Measurements from ENCODE around the gene SEC11A.
A peak's percentile ranks its signal among the peaks of the same experiment; 100 is the strongest.
"Not testable (repeated sequence)": the region's sequence is repeated elsewhere in the genome, so short reads cannot be mapped to it uniquely, and the experiment has no call there.

Gene SEC11A

DNA sequence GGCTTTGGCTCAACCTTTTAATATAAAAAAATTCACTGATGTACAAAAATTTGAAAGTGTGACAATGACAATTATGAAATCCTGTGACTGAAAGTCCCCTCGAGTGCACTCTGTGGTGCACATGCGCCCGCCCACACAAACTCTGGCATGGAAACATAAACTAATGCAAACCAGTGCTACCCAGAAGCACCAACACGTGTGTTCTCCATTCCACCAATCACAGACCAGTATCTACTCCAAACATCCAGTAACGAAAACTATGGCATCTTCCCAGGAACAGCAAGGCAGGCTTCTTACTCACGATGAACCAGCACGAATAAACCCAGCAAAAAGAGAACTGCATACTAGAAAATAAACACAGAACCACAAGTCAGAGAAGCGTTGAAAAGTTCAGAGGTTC is 46.2 kb downstream of the SEC11A start:
- DNase-seq = no peak

DNA sequence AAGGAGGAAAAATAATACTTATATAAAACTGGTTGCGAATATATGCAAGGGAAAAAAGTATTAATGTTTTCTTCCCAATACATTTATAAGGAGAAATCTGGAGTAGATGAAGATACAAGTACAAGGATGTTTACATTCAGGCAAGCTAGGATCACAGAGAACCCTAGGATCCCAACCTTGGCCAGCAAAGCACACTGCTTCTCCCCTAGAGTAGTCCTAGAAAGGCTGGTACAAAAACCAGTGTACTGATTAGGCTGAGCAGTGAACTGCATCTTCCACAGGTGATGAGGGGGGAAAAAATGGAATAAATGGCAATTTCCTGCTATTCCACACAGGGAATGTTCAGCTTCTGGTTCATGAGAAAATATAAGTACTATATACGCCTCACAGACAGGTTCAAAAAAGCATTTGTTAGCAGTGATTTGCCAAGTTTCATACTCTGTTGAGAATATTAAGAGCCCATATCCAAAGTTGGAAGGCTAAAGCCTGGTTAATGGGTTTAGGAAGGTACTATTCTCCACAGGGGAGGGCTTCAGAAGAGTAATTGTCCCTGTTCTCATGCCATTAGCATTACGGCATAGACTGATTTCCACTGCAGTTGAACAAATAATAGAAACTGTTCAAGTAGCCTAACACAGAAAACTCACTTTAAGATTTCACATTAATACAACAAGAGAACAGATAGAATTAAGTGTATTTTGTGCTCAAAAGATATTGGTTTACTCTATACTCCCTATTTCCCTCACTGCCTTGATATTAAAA is 47.5 kb downstream of the SEC11A start:
- DNase-seq = no peak

DNA sequence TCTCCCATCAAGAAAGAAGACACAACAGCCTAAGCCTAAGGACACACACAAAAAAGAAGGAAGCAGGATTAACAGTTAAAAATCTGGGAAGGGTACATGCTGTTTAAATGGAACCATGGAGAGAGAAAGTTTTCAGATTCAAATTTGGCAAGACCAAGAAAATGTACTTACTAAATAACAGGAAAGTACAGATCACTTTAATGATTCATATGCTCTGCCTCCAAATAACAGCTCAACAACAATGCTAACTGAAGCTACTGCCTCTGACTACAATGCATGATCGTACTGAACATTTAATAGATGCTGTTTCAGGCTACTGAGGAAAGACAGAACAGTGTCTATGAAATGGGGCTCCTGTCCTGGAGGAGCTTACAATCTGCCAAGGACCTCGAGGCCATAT is 49.6 kb downstream of the SEC11A start:
- no peak for DNase-seq

DNA sequence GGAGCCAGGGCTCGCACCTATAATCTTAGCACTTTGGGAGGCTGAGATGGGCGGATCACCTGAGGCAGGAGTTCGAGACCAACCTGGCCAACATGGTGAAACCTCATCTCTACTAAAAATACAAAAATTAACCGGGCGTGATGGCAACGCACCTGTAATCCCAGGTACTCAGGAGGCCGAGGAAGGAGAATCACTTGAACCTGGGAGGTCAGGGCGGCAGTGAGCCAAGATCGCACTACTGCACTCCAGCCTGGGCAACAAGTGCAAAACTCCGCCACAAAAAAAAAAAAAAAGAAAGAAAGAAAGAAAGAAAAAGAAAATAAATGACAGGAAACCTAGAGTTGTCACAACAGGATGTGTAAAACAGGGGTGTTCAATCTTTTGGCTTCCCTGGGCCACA is 54.9 kb downstream of the SEC11A start:
- DNase-seq = no peak

- no peak for DNase-seq
Measured at GRCh38 chr15:84659904-84660781, 55.8 kb downstream of the SEC11A start.

DNA sequence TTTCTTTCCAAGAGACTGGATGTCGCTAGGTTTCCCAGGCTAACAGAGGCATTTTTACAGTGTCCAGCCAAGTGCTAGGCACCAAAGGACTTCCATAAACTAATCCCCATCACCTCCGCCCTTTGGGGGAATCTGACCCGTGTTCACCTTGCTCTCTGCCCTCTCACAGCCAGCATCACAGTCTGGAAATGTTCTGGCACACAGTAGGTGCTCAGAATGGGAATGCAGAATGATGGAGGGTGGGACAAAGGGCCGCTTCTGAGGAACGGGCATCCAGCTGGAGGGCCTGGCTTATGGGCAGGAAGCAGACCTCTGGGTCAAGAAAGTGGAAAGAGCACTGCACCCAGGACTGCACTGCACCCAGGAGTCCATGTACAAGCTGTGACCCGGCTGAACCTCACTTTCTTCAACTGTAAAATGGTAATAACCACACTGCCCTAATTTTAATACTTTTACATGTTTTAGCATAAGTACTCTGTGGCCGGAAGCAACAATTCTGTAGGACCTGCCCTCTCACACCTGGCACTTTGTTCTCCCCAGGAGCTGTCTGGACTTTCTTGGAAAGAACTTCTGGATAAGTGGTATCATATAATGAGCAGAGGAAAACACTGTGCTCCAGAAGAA is 57.0 kb downstream of the SEC11A start:
- no peak for DNase-seq

DNA sequence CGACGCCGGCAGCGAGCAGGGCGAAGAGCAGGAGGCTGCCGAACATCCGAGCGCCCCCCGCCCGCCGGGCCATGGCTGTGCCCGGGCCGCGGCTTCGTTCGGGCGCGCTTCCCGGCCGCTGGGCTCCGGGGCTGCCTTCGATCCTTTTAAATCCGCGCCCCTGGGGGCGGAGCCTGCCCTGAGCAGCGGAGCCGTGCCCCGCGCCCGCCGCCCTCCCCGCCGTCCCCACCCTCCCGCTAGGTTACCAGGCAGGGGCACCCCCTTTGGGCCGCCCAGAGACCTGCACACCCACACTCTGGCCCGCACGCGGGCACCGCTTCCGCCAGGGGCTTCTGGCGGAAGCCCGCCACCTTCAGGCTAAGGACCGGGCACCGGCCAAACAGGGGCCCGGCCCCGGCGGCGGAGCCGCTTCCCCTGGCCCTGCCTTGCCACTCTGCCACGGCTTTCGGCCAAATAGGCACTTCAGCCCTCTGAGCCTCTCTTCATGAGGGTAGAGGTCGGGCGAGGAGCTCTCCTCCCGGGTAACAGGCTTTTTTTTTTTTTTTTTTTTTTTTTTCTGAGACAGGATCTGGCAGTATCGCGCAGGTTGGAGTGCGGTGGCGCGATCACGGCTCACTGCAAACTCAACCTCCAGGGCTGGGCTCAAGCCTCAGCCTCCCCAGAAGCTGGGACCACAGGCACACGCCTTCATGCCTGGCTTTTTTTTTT is 57.7 kb downstream of the SEC11A start, which contains the start of gene NMB:
Gene NMB (minus strand): TSS at position 120 of the 708 bp plus-strand sequence. CDS start 47 bp downstream, at position 73.
- DNase-seq = peak; percentile 72

- DNase-seq = no peak
Measured at GRCh38 chr15:84657748-84658079, 58.2 kb downstream of the SEC11A start.

DNA sequence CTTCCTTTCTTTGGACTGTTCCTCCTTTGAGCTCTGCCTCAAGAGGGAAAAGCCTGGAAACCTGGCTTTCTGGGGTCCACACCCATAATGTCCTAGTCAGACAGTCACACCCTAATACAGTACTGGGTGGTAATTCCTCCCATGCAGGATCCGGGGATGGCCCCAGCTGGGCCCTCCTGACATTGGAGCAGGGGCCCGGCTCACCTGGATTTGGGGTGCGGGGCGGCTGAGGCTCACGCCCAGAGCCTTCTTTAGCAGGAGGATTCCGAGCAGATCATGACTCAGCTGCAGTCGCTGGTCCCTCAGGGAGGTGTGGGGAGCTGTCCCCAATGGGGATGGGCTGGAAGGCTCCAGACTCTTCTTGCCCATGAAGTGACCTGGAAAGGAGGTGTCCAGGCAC is 59.0 kb downstream of the SEC11A start:
- DNase-seq = no peak

- peak; percentile 73 for DNase-seq
Measured at GRCh38 chr15:84654689-84655453, 61.1 kb downstream of the SEC11A start.

GRCh38 chr15:84653910-84654688 is 61.8 kb downstream of the SEC11A start, which contains the start of gene WDR73:
WDR73 (minus strand) TSS chr15:84654283; CDS start chr15:84654274, 9 bp downstream.
- peak; percentile 89 for DNase-seq

GRCh38 chr15:84653584-84653909 is 62.4 kb downstream of the SEC11A start:
- DNase-seq = no peak

GRCh38 chr15:84649706-84650105 is 66.2 kb downstream of the SEC11A start:
- DNase-seq = peak; percentile 31

- DNase-seq = no peak
Measured at GRCh38 chr15:84648539-84648938, 67.4 kb downstream of the SEC11A start.

DNA sequence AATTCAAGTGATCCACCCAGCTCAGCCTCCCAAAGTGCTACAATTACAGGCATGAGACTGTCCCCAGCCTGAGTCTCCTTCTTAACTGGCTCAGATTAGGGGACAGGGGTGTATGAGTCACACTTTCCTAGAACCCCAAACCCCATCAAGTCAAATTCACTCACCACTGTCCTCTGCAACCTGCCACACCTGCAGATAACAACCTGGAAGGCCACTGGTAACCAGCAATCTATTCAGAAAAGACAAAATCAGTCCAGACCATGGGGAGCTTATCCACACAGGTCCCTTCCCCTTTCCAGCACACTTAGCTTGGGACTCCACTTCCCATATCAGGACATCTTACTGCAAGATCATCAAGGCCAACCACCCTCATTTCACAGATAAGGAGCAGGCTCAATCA is 68.2 kb downstream of the SEC11A start:
- DNase-seq = no peak

DNA sequence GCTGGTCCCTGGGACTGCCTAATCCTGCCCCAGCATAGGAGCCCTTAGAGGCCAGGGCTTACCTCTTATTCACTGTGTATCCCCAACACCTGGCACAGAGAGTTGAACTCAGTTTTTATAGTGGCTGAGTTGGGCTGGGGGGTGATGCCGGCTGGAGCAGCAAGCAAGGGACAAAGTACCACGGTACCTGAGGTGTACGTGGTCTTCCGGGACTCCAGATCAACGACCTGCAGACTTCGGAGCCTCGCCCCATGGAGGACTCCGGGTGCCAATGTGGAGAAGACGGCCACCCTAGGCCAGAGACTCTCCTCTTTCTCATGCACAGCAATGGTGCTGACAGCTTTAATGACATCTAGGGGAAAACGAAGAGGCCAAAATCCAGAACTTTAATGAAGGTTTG is 69.9 kb downstream of the SEC11A start:
- no peak for DNase-seq

GRCh38 chr15:84645496-84645895 is 70.4 kb downstream of the SEC11A start:
- no peak for DNase-seq

DNA sequence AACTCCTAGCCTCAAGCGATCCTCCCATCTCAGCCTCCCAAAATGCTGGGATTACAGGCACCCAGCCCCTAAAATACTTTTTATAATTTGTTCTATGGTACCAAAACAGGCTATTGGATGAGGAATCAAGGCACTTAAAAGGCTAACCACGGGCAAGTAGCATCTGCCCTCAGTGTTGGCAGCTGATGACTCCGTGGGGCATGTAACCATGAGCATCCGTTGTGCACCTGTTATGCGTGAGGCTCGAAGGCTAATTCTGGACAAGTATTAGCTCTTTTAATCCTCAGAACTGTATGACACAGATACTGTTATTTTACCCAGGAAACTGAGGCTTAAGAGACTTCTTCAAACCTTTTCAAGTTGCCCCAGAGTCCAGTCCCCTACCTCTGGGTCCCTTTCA is 72.1 kb downstream of the SEC11A start:
- no peak for DNase-seq

- DNase-seq = not testable (repeated sequence)
Measured at GRCh38 chr15:84642640-84643039, 73.3 kb downstream of the SEC11A start.

GRCh38 chr15:84641871-84642270 is 74.1 kb downstream of the SEC11A start:
- DNase-seq = not testable (repeated sequence)

DNA sequence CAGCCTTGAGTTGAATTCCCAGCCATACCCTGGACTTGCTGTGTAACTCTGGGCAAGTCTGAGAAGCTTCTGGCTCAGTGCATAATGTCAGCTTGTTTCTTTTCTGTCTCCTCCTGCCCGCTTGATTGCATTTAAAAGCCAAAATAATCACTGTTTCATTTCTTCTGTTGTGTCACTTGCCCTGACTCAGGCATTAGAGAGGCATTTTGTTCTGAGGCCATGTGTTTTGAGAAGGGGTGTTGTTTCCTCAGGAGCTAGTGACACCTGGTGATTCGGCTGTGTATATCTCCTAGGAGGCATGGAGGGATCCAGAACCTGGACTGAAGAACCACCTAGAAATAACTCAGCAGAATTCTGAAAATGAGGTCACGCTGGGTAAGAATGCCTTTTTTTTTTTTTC is 77.8 kb downstream of the SEC11A start:
- peak; percentile 17 for DNase-seq

Measured in HCEC 1CT (cell line).